ENCODE results near the gene PLA1A.

Gene PLA1A

GRCh38 chr3:119676771-119677640, 79.3 kb downstream of the PLA1A start, which contains the start of gene COX17:
Gene COX17 (minus strand): TSS chr3:119677406. CDS start chr3:119677310, 96 bp downstream.
- 0 out of 2 replicates have a peak, but pooled peaks have one; percentile 12 for TF ChIP-seq TAF1 (IDR thresholded peaks at IDR 0.05; ENCODE audit: borderline replicate concordance, insufficient read depth, low read length)
- TF ChIP-seq SIN3A (IDR thresholded peaks at IDR 0.05; ENCODE audit: borderline replicate concordance, insufficient read depth, low read length), result no peak
- 0 out of 2 replicates have a peak, but pooled peaks have one; percentile 43 for TF ChIP-seq POLR2AphosphoS5 (IDR thresholded peaks at IDR 0.05; ENCODE audit: low read depth, low read length)

GRCh38 chr3:119677641-119677934, 79.9 kb downstream of the PLA1A start:
- no peak for TF ChIP-seq POLR2AphosphoS5 (IDR thresholded peaks at IDR 0.05; ENCODE audit: low read depth, low read length)
- no peak for TF ChIP-seq SIN3A (IDR thresholded peaks at IDR 0.05; ENCODE audit: borderline replicate concordance, insufficient read depth, low read length)
- no peak for TF ChIP-seq TAF1 (IDR thresholded peaks at IDR 0.05; ENCODE audit: borderline replicate concordance, insufficient read depth, low read length)
- TF ChIP-seq, protein P1, sequence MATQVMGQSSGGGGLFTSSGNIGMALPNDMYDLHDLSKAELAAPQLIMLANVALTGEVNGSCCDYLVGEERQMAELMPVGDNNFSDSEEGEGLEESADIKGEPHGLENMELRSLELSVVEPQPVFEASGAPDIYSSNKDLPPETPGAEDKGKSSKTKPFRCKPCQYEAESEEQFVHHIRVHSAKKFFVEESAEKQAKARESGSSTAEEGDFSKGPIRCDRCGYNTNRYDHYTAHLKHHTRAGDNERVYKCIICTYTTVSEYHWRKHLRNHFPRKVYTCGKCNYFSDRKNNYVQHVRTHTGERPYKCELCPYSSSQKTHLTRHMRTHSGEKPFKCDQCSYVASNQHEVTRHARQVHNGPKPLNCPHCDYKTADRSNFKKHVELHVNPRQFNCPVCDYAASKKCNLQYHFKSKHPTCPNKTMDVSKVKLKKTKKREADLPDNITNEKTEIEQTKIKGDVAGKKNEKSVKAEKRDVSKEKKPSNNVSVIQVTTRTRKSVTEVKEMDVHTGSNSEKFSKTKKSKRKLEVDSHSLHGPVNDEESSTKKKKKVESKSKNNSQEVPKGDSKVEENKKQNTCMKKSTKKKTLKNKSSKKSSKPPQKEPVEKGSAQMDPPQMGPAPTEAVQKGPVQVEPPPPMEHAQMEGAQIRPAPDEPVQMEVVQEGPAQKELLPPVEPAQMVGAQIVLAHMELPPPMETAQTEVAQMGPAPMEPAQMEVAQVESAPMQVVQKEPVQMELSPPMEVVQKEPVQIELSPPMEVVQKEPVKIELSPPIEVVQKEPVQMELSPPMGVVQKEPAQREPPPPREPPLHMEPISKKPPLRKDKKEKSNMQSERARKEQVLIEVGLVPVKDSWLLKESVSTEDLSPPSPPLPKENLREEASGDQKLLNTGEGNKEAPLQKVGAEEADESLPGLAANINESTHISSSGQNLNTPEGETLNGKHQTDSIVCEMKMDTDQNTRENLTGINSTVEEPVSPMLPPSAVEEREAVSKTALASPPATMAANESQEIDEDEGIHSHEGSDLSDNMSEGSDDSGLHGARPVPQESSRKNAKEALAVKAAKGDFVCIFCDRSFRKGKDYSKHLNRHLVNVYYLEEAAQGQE (IDR thresholded peaks at IDR 0.05; ENCODE audit: insufficient read depth in 1 of 2, low read depth in 2 of 2, low read length in 2 of 2), result no peak
- no peak for TF ChIP-seq FOXP2 (optimal IDR thresholded peaks at IDR 0.05; ENCODE audit: borderline replicate concordance, extremely low read depth, extremely low read length, insufficient read depth)
